GM21529 (cell line): Measurements from ENCODE around the gene KDM4C.

Source experiments
- ATAC-seq: cut with Tn5 transposase; IDR thresholded peaks from one replicate; pipeline ENCODE4 v1.9.1; 2021; ENCODE audit not compliant: unreplicated experiment

The KDM4C gene

GRCh38 chr9:7129391-7129790 is 371.6 kb downstream of the KDM4C start:
- ATAC-seq: no peak

- ATAC-seq: no peak
These were observed 372.6 kb downstream of the KDM4C start for GRCh38 chr9:7130266-7130820.

- ATAC-seq: no peak
These were observed 374.8 kb downstream of the KDM4C start for GRCh38 chr9:7132605-7133004.

GRCh38 chr9:7135735-7136134 is 378.0 kb downstream of the KDM4C start:
- no peak for ATAC-seq

- no peak for ATAC-seq
These were observed 379.3 kb downstream of the KDM4C start for GRCh38 chr9:7137040-7137439.

GRCh38 chr9:7137571-7137970 is 379.8 kb downstream of the KDM4C start:
- no peak for ATAC-seq

- ATAC-seq: no peak
These were observed 382.1 kb downstream of the KDM4C start for GRCh38 chr9:7139886-7140285.

GRCh38 chr9:7140401-7140800 is 382.6 kb downstream of the KDM4C start:
- no peak for ATAC-seq

- no peak for ATAC-seq
These were observed 385.9 kb downstream of the KDM4C start for GRCh38 chr9:7143645-7144200.

GRCh38 chr9:7144265-7145046 is 386.7 kb downstream of the KDM4C start:
- no peak for ATAC-seq

GRCh38 chr9:7145361-7146069 is 387.7 kb downstream of the KDM4C start:
- ATAC-seq: no peak

- no peak for ATAC-seq
These were observed 388.8 kb downstream of the KDM4C start for GRCh38 chr9:7146582-7146981.

- ATAC-seq: no peak
These were observed 389.6 kb downstream of the KDM4C start for GRCh38 chr9:7147121-7148090.

- ATAC-seq: no peak
These were observed 390.5 kb downstream of the KDM4C start for GRCh38 chr9:7148243-7148765.

- no peak for ATAC-seq
These were observed 391.5 kb downstream of the KDM4C start for GRCh38 chr9:7149258-7149657.

GRCh38 chr9:7150153-7150890 is 392.5 kb downstream of the KDM4C start:
- peak; percentile 62 for ATAC-seq

GRCh38 chr9:7153134-7153533 is 395.4 kb downstream of the KDM4C start:
- ATAC-seq: no peak

GRCh38 chr9:7153566-7153965 is 395.8 kb downstream of the KDM4C start:
- no peak for ATAC-seq

GRCh38 chr9:7154003-7154619 is 396.3 kb downstream of the KDM4C start:
- ATAC-seq: no peak
